Activated CD4-positive, alpha-beta T cell treated with anti-CD3 and anti-CD28 coated beads, Interleukin-2, amount 10 ng/mL, durations not matched to agents 7 days and 5 days (primary cell): ENCODE results near the gene MAP3K14. TPM values are rescaled to one million over a fixed set of nuclear protein-coding genes. Genes with fewer than 3 reads are reported as not detected.

Experiments used
- CTCF ChIA-PET: fragments of 350-600 bp; sonication (Branson Sonifier 250); formaldehyde crosslinking; loops from one replicate; lab custom pipeline; 2021; ENCODE audit warnings: antibody characterized with exemption; lab: Charles Lee
- POLR2A ChIA-PET: fragments of 350-600 bp; sonication (Branson Sonifier 250); formaldehyde crosslinking; loops from one replicate; lab custom pipeline; 2021; ENCODE audit warnings: antibody characterized with exemption; lab: Charles Lee
- DNase-seq: peaks from one replicate; pipeline ENCODE4 v3.0.0-alpha.2; 2020
- H3K27ac Mint-ChIP-seq: one replicate; pipeline ENCODE4 v1.8.0; 2021; ENCODE audit warnings: mild to moderate bottlenecking, moderate library complexity, mixed read lengths
- H3K27me3 Mint-ChIP-seq: one replicate; pipeline ENCODE4 v1.8.0; 2021; ENCODE audit warnings: mixed read lengths
- H3K36me3 Mint-ChIP-seq: one replicate; pipeline ENCODE4 v1.8.0; 2021; ENCODE audit warnings: low read depth, mixed read lengths
- H3K4me1 Mint-ChIP-seq: one replicate; pipeline ENCODE4 v1.8.0; 2021; ENCODE audit warnings: mixed read lengths
- H3K4me3 Mint-ChIP-seq: one replicate; pipeline ENCODE4 v1.8.0; 2021; ENCODE audit warnings: mild to moderate bottlenecking, moderate library complexity, mixed read lengths
- H3K9me3 Mint-ChIP-seq: one replicate; pipeline ENCODE4 v1.8.0; 2021; ENCODE audit warnings: mixed read lengths
- total RNA-seq, 2 experiments: library from RNA; stranded (reverse); gene quantifications; one replicate each; pipeline ENCODE4 v1.2.3, GENCODE V29; 2021

The MAP3K14 gene
- total RNA-seq, 2 experiments from 2014 or later = 25.8 to 26.0 TPM

GRCh38 chr17:45292696-45293412 is 24.0 kb downstream of the MAP3K14 start:
- POLR2A ChIA-PET = no interaction called here
- peak overlapping the region; percentile 62 for H3K27ac Mint-ChIP-seq
- peaks cover 73% of the 10 kb centered on the region for H3K4me1 Mint-ChIP-seq
- peaks cover 48% of the 10 kb centered on the region for H3K36me3 Mint-ChIP-seq
- H3K4me3 Mint-ChIP-seq = no peak overlapping the region
- H3K27me3 Mint-ChIP-seq = no peaks in the 10 kb centered on the region
- CTCF ChIA-PET = interaction anchor here (0.6 to 2.9 kb wide), 12 partner anchors 9 to 812 kb away, joined by 3 to 13 read pairs (median 4); no protein-coding TSS in a partner anchor
- H3K9me3 Mint-ChIP-seq = no peaks in the 10 kb centered on the region
- DNase-seq = no peak

DNA sequence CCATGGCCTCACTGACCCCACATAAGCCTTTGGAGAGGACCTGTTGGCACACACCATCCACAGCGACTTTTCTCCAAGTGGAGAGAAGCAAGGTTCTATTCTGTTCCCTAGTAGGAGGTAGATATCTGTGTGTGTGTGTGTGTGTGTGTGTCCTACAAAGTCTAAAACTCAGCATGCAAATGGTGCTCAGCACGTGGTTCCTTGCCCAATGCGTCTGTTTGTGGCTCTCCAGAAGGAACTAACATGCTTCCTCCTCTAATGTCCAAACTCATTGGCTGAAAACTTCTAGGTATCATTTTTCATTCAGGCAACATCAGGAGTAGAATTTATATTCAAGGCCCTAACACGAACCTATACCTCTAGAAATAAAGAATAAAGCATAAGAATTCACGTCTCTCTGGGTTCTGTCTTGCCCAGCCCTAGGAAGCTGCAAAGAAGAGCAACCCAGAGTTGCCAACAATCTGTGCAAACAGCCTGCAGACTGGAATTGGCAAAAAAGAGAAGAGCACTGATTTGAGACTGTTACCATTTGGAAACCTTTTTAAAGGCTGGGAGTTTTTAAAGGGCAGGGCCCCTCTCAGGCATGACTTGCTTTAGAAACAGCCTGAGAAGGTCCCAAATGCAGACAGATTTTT is 25.5 kb downstream of the MAP3K14 start:
- Mint-ChIP-seq H3K9me3 (no peaks in the 10 kb centered on the region), H3K27me3 (no peaks in the 10 kb centered on the region), H3K27ac (peak overlapping the region; percentile 67), H3K36me3 (peaks cover 45% of the 10 kb centered on the region), H3K4me1 (peaks cover 61% of the 10 kb centered on the region), H3K4me3 (no peak overlapping the region)
- no peak for DNase-seq
- ChIA-PET CTCF (interaction anchor here (1.4 to 2.9 kb wide), 3 partner anchors 14 to 94 kb away, joined by 3 to 13 read pairs (median 8); no protein-coding TSS in a partner anchor), POLR2A (no interaction called here)

GRCh38 chr17:45290269-45290765 is 26.5 kb downstream of the MAP3K14 start:
- peak overlapping the region; percentile 67 for H3K27ac Mint-ChIP-seq
- H3K9me3 Mint-ChIP-seq = no peaks in the 10 kb centered on the region
- H3K27me3 Mint-ChIP-seq = no peaks in the 10 kb centered on the region
- ChIA-PET POLR2A (no interaction called here), CTCF (interaction anchor here (0.6 to 2.9 kb wide), 3 partner anchors 13 to 364 kb away, joined by 3 to 13 read pairs (median 3); no protein-coding TSS in a partner anchor)
- peaks cover 40% of the 10 kb centered on the region for H3K36me3 Mint-ChIP-seq
- no peak overlapping the region for H3K4me3 Mint-ChIP-seq
- no peak for DNase-seq
- peaks cover 52% of the 10 kb centered on the region for H3K4me1 Mint-ChIP-seq

DNA sequence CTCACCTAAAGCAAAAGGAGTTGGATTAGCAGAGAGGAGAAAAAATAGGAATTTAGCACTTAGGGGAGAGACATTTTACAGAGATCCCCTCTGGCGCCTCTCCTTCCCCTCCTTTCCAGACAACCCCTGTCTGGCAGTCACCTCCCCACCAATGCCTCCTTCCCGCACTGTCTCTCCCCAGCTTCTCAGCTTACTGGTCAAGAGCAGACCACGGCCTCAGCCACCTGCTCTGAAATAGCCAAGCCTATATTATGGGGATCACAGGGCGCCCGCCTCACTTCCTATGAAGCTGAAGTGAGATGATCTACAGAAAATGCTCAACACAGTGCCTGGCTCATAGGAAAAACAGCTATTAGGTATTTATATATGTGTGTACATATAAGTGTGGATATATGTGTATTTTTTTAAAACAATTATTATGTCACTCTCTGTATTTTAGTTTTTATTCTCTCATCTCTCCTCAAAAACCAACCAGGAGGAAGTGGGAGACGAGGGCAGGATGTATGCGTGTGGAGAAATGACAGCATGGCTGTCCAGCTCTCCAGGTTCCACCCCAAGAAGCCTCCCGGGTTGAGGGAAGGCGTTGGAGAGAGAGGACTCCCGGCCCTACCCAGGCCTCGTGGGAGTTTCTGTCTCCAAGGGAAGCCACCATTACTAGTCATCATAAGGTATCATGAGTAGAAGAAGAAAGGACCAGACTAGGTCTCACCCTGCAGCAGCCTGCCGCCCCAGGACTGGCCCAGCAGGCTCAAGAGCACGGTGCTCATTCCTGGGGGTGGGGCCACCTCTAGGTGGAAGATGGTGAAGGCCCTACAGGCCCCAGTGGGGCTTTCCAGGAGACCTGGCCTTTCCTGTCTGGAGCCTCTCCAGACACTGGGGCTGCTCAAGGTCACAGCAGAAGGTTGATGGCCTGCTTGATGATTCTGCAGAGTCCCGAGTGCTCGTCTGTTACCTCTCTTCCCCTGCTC is 27.2 kb downstream of the MAP3K14 start:
- H3K27me3 Mint-ChIP-seq = no peaks in the 10 kb centered on the region
- peaks cover 49% of the 10 kb centered on the region for H3K4me1 Mint-ChIP-seq
- H3K36me3 Mint-ChIP-seq = peaks cover 46% of the 10 kb centered on the region
- ChIA-PET POLR2A (no interaction called here), CTCF (interaction anchor here (0.6 to 4.0 kb wide), 5 partner anchors 12 to 364 kb away, joined by 3 to 24 read pairs (median 3); no protein-coding TSS in a partner anchor)
- no peak overlapping the region for H3K4me3 Mint-ChIP-seq
- H3K27ac Mint-ChIP-seq = peak overlapping the region; percentile 57
- DNase-seq = no peak
- H3K9me3 Mint-ChIP-seq = no peaks in the 10 kb centered on the region

- ChIA-PET CTCF (interaction anchor here (0.8 to 4.0 kb wide), 4 partner anchors 11 to 28 kb away, joined by 3 to 24 read pairs (median 5); partner anchors contain the start of gene MAP3K14), POLR2A (no interaction called here)
- Mint-ChIP-seq H3K4me1 (peaks cover 48% of the 10 kb centered on the region), H3K27me3 (no peaks in the 10 kb centered on the region), H3K27ac (no peak overlapping the region), H3K9me3 (no peaks in the 10 kb centered on the region), H3K36me3 (peaks cover 47% of the 10 kb centered on the region), H3K4me3 (no peak overlapping the region)
- DNase-seq = no peak
These were observed 28.0 kb downstream of the MAP3K14 start for GRCh38 chr17:45288825-45289224.

DNA sequence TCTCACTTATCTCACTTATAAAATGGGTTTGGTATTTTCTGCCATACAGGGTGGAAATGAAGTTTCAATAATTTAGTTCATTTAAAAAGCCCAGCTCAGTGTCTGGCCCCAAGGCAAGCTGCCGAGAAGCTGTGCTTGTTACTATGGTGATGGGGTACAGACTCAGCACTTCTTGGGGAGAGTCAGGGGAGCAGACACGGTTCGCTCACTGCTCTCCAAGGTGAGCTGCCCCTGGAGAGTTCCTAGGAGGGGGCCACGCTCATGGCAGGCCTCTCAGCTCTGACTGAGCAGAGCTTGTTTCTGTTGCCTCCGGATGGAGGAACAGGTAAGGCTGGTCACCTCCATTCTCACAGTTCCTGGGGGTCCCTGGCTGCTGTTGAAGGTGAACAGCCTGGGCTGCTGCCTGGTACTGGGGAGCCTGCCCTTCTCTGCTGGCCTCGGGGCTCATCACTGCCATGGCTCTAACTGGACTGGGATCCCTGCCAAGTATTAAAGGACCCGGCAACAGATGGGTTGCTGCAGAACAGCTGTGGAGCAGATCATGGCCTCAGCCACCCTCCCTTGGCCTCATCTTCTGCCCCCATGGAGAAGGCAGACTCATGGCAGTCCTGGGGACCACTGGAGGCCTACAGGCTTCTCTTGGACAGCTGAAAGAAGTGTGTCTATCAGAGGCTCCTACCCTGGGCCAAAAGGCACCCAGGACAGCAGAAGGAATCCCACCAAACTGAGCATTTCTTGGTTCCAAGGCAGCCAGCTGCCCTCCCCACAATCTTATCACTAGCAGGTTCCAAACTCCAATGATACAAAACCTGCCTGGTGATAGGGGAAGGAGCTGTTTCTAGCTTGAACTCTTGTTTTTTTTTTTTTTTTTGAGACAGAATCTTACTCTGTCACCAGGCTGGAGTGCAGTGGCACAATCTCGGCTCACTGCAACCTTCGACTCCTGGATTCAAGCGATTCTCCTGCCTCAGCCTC is 29.0 kb downstream of the MAP3K14 start:
- no peak overlapping the region for H3K4me3 Mint-ChIP-seq
- ChIA-PET POLR2A (interaction anchor here (0.5 kb wide), 1 partner anchor 69 kb away, joined by 3 read pairs; no protein-coding TSS in a partner anchor), CTCF (interaction anchor here (0.8 to 4.0 kb wide), 6 partner anchors 10 to 97 kb away, joined by 3 to 24 read pairs (median 4); partner anchors contain the start of gene MAP3K14)
- no peak overlapping the region for H3K27ac Mint-ChIP-seq
- no peaks in the 10 kb centered on the region for H3K27me3 Mint-ChIP-seq
- peaks cover 43% of the 10 kb centered on the region for H3K4me1 Mint-ChIP-seq
- no peak for DNase-seq
- no peaks in the 10 kb centered on the region for H3K9me3 Mint-ChIP-seq
- H3K36me3 Mint-ChIP-seq = peaks cover 51% of the 10 kb centered on the region

DNA sequence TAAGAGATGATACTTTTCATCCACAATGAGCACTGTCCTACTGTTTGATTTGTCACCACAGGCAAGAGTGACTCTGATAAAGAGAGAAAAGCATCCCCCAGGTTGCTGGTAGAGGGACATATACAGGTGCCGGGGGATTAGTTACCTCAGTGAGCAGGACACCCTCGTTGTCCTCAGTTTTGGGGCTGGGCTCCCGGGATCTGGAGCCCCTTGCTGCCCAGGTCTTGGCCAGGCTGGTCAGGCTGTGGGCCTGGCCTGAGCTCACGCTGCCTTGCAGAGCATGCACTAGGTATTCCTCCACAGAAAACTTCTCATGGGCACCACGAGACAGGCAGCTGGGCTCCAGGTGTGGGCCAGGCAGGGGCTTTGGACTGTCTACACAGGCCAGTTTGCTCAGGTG is 30.5 kb downstream of the MAP3K14 start:
- no peak for DNase-seq
- Mint-ChIP-seq H3K4me3 (no peak overlapping the region), H3K4me1 (peaks cover 34% of the 10 kb centered on the region), H3K9me3 (no peaks in the 10 kb centered on the region), H3K27me3 (no peaks in the 10 kb centered on the region), H3K27ac (no peak overlapping the region), H3K36me3 (peaks cover 55% of the 10 kb centered on the region)
- ChIA-PET CTCF (interaction anchor here (0.6 to 4.0 kb wide), 3 partner anchors 8 to 11 kb away, joined by 3 to 24 read pairs (median 3); no protein-coding TSS in a partner anchor), POLR2A (interaction anchor here (0.7 kb wide), 1 partner anchor 145 kb away, joined by 3 read pairs; no protein-coding TSS in a partner anchor)

GRCh38 chr17:45284176-45285140 is 32.4 kb downstream of the MAP3K14 start:
- Mint-ChIP-seq H3K9me3 (no peaks in the 10 kb centered on the region), H3K27me3 (no peaks in the 10 kb centered on the region)
- CTCF ChIA-PET = interaction anchor here (0.6 to 1.4 kb wide), 8 partner anchors 9 to 111 kb away, joined by 3 to 5 read pairs (median 3); no protein-coding TSS in a partner anchor

GRCh38 chr17:45283711-45284110 is 33.1 kb downstream of the MAP3K14 start:
- Mint-ChIP-seq H3K27ac (peak overlapping the region; percentile 82), H3K27me3 (no peaks in the 10 kb centered on the region), H3K4me1 (peaks cover 28% of the 10 kb centered on the region), H3K4me3 (no peak overlapping the region), H3K36me3 (peaks cover 51% of the 10 kb centered on the region), H3K9me3 (no peaks in the 10 kb centered on the region)
- no peak for DNase-seq
- ChIA-PET POLR2A (no interaction called here), CTCF (interaction anchor here (0.6 to 1.4 kb wide), 6 partner anchors 8 to 112 kb away, joined by 3 to 5 read pairs (median 3); no protein-coding TSS in a partner anchor)

More at GRCh38 chr17:45284176-45285140, 32.4 kb downstream of the MAP3K14 start:
- DNase-seq = peak; percentile 45
- POLR2A ChIA-PET = interaction anchor here (1.1 kb wide), 1 partner anchor 77 kb away, joined by 5 read pairs; no protein-coding TSS in a partner anchor
- Mint-ChIP-seq H3K4me3 (no peak overlapping the region), H3K36me3 (peaks cover 52% of the 10 kb centered on the region), H3K27ac (peak overlapping the region; percentile 82), H3K4me1 (peaks cover 23% of the 10 kb centered on the region)
